CMK (cell line): ENCODE results near the gene NOL3.

Experiments used
- DNase-seq: peaks from one replicate; pipeline ENCODE4 v3.0.0-alpha.2; 2010; ENCODE audit warnings: low read depth

NOL3 gene

DNA sequence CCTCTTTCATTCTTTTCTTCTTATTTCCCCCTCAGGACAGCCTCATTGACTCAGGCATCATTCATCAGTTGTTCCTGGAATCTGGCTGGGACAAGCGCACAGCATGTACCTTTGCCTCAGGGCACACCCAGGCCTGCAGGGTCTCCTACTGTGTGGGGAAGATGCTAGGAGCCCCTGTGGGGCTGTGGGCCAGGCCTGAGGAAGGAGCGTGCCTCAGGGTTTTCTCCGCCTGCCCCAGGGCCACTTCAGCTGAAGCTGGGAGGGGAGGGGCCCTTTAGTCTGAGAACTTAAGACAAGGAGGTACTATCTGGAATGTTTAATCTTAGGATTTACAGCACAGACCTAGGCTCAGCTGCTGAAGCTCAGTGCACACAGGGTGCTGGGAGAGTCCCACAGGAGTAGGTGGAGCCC, 36.5 kb downstream of the NOL3 start:
- DNase-seq, result no peak

DNA sequence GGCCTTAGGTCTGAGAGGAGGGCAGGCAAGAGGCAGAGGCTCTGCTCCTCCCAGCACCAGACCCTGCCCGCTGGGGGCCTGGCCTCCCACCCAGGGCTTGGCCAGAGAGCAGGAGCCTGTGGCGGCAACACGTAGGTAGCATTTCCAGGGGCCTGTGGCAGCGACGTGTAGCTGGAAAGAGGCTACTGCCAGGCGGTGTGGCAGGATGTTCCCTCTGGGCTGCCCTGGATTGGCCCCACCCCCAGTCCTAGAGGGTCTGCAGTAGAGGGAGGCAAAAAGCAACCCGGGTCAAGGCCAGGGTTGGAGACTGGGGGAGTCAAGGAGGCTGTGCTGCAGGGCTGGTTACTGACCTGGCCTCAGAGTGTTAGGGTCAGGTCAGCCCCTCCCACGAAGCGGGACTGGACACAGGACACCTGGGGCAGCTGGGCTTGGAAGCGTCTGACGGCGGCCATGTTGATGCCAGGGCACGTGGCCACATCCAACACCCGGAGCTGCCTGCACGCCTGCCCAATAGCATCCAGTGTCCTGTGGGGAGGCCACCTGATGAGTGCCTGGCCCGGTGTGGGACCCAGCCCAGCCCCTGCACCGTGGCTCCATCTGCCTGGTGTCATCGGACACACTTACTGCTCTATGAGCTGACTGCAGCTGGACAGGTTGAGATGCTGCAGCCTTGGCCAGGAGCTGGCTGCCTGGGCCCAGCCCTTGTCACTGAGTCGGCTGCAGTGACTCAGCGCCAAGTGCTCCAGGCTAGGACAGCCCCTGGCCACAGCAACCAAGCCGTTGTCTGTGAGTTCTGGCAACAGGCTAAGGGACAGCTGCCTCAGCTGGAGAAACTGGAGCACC, 37.1 kb downstream of the NOL3 start:
- DNase-seq, result no peak

DNA sequence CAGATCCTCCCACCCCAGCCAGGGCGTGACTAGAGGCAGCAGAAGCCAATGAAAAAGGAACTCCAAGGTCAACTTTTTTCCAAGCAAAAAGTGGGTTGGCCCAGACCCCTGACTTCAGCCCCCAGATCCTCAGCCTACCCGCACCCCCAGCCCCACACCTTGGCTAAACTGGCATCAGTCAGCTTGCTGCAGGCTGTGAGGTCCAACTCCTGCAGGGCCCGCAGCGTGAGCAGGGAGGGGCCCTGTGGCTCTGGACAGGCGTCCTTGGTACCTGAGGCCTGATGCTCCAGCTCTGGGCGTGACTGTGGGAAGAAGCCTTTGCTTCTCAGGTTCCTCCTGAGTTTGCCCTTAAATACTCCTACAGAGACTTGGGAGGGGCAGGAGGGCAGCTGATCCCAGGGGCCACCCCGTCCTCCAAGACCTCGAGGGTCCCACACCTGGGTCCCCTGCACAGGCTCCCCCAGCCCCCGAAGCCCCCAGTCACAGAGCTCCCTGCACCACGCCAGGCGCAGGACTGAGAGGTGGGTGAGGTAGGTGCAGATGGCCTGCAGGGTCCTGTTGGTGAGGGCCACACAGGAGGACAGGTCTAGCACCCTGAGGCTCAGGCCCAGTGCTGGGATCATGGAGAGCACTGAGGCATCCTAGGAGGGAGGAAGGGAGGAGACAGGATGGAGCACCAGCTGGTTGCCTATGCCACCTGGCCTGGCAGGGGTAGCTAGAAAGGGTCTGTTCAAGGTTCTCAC, 38.0 kb downstream of the NOL3 start:
- no peak for DNase-seq

DNA sequence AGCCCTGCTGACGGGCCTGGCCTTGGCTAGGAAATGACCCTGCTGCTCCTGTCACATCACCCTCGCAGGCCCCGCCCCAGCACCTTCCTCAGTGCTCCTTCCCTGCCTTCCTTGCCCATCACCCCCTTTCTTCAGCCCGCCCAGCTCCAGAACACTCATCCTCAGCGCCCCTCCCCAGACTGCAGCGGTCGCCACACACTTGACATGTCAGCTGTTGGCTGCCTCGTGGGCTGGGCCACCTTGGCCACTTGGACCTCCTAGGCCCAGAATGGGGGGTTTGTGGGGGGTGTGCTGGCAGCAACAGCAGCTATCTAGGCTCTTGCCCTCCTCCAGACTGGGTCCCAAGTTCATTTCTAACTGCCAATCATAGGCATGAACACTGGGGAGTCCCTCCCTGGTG, 39.2 kb downstream of the NOL3 start:
- DNase-seq, result no peak

DNA sequence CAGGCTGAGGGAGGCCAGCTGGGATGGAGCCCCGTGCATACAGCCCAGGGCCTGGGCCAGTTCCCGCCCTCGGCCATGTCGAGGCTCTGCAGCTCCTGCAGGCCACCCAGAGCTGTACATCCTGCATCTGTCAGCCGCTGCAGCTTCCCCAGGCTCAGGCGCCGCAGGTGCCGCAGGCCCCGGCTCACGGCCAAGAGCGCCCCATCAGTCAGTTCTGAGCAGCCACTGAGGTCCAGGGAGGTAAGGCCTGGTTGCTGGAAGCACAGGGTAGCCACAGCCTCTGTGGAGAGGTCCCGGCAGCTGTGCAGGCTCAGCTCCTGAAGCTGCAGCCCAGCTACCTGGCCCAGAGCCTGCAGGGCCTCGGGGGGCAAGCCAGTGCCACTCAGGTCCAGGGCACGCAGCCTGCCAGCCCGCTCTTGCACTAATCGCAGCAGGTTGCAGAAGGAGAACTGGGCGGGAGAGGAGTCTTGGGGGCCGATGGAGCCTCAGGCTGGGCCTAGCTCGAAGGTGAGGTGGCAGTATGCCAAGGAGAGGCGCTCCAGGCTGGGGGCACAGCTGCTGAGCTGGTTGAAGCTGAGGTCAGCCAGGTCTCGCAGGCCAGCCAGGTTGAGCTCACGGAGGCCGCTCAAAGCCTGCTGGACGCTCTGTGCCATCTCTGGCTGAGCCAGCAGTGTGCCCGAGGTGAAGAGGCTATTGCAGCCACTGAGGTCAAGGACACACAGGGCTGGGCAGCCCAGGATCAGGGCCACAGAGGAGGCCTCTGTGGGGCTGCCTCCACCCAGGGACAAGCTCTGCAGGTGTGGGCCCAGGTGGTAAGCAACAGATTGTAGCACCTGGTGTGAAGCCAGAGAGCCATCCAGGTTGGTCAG, 40.0 kb downstream of the NOL3 start:
- DNase-seq, result no peak

DNA sequence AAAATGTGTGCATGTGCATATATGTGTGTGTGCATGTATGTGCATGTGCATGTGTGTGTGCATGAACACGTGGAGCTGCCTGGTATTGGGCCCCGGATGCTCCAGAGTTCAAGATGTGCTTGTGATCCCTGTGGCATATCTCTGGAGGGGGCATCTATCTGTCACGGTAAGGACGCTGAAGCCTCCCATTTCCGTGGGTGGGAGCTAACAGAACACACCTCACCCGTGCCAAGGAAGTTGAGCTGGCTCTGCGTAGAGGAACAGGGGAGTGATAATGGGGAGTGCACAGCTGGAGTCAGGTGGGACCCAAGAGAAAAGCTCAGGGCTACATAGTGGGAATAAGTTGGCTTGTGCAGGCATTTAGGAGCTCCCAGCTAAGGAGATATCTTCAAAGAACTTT, 41.3 kb downstream of the NOL3 start:
- DNase-seq, result no peak

- no peak for DNase-seq
These were observed 42.4 kb downstream of the NOL3 start for GRCh38 chr16:67212766-67213165.

- DNase-seq, result no peak
These were observed 43.1 kb downstream of the NOL3 start for GRCh38 chr16:67213197-67214019.

- peak; percentile 52 for DNase-seq
These were observed 45.4 kb downstream of the NOL3 start for GRCh38 chr16:67215706-67216105.

GRCh38 chr16:67216612-67217490, 46.5 kb downstream of the NOL3 start:
- peak; percentile 89 for DNase-seq

GRCh38 chr16:67223992-67224391, 53.7 kb downstream of the NOL3 start:
- DNase-seq, result no peak
